ENCODE results near the gene NDST3. TPM values are rescaled to one million over a fixed set of nuclear protein-coding genes. Genes with fewer than 3 reads are reported as not detected.

NDST3 gene
- total and polyA plus RNA-seq, 4 donors, result 0.36 to 2.8 (median 1.4) TPM

DNA sequence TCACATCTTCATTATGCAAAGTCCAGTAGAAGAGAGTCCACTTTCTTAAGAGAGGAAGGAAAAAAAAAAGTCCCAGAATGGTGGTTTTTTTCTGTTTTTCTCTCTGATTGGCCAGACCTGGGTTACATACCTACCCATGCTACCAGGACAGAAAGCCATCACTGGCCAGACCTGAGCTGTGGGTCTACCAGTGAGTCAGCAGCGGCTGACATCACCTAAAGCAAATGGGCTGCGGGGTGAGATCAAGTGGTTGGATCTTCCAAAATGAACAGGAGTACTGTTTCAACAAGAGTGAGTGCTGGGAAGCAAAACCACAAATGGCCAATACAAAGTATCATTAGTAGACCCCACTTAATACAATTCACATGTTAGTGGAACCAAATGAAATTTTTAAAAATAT, 1.6 kb upstream of the NDST3 start:
- no peak for DNase-seq (ENCODE audit: low spot score)
- no peak overlapping the region for H3K27ac ChIP-seq (ENCODE audit: low read depth in 1 of 2, low read length in 2 of 2)
- no peak overlapping the region for H3K9ac ChIP-seq (ENCODE audit: low read depth in 1 of 2, low read length in 2 of 2)
- H3K4me3 ChIP-seq (ENCODE audit: low read depth in 1 of 3, low read length in 3 of 3), result no peak overlapping the region
- no peaks in the 10 kb centered on the region for H3K9me3 ChIP-seq (ENCODE audit: control insufficient read depth in 4 of 4, low read length in 3 of 4)
- H3K4me1 ChIP-seq (ENCODE audit: control insufficient read depth in 4 of 4, insufficient read depth in 4 of 4, low read length in 3 of 4), result peaks cover 0 to 12% (median 9%) of the 10 kb centered on the region in 4 donors
- H3K27me3 ChIP-seq (ENCODE audit: control insufficient read depth in 4 of 4, insufficient read depth in 4 of 4, low read length in 3 of 4), result peaks cover 0 to 3% (median 1%) of the 10 kb centered on the region in 4 donors
- TF ChIP-seq NR2F2 (IDR thresholded peaks at IDR 0.05) (no peak), FOXA2 (IDR thresholded peaks at IDR 0.05) (no peak), JUND (IDR thresholded peaks at IDR 0.05) (no peak), HNF4A (conservative IDR thresholded peaks at IDR 0.05) (no peak), HNF4G (IDR thresholded peaks at IDR 0.05) (no peak), ZBTB33 (IDR thresholded peaks at IDR 0.05) (no peak), FOXA1 (IDR thresholded peaks at IDR 0.05) (no peak), GABPA (IDR thresholded peaks at IDR 0.05 in 1 of 2, conservative IDR thresholded peaks at IDR 0.05 in 1 of 2) (no peak), RXRA (IDR thresholded peaks at IDR 0.05) (no peak), TAF1 (conservative IDR thresholded peaks at IDR 0.05) (no peak), SP1 (IDR thresholded peaks at IDR 0.05) (no peak), EGR1 (IDR thresholded peaks at IDR 0.05; ENCODE audit: low read depth in 2 of 2) (no peak), MAX (IDR thresholded peaks at IDR 0.05) (no peak), RAD21 (IDR thresholded peaks at IDR 0.05) (no peak), YY1 (IDR thresholded peaks at IDR 0.05) (no peak), REST (IDR thresholded peaks at IDR 0.05) (no peak)
- TF ChIP-seq, protein P1, sequence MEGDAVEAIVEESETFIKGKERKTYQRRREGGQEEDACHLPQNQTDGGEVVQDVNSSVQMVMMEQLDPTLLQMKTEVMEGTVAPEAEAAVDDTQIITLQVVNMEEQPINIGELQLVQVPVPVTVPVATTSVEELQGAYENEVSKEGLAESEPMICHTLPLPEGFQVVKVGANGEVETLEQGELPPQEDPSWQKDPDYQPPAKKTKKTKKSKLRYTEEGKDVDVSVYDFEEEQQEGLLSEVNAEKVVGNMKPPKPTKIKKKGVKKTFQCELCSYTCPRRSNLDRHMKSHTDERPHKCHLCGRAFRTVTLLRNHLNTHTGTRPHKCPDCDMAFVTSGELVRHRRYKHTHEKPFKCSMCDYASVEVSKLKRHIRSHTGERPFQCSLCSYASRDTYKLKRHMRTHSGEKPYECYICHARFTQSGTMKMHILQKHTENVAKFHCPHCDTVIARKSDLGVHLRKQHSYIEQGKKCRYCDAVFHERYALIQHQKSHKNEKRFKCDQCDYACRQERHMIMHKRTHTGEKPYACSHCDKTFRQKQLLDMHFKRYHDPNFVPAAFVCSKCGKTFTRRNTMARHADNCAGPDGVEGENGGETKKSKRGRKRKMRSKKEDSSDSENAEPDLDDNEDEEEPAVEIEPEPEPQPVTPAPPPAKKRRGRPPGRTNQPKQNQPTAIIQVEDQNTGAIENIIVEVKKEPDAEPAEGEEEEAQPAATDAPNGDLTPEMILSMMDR (IDR thresholded peaks at IDR 0.05; ENCODE audit: low read depth, low read length, missing input control), result no peak
- TF ChIP-seq, protein P2, sequence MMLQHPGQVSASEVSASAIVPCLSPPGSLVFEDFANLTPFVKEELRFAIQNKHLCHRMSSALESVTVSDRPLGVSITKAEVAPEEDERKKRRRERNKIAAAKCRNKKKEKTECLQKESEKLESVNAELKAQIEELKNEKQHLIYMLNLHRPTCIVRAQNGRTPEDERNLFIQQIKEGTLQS (IDR thresholded peaks at IDR 0.05), result no peak
- WGBS, result 72% methylated on average over 2 of the region's 2 CpGs
- H3K36me3 ChIP-seq (ENCODE audit: control insufficient read depth in 4 of 4, insufficient read depth in 3 of 4, low read depth in 1 of 4, low read length in 3 of 4), result no peaks in the 10 kb centered on the region

Measured in liver (tissue), 9 donors.